SK-N-SH treated with all-trans-retinoic acid at 6 μM for 48 hours (cell line): ENCODE data around the gene TCAP.

Source experiments
- ATAC-seq: fragments of 200-7000 bp; cut with Tn5 transposase; 3 replicates; pipeline ENCODE4 v1.9.1; 2020; ENCODE audit warnings: mild to moderate bottlenecking, moderate library complexity
- ARNTL ChIP-seq: fragments of 450-650 bp; formaldehyde crosslinking; IDR thresholded peaks from 2 replicates; pipeline ENCODE4 v1.5.0; 2020; ENCODE audit warnings: low read depth, mild to moderate bottlenecking, moderate library complexity, borderline replicate concordance
- BACH2 ChIP-seq: fragments of 250-450 bp; sonication (Bioruptor Pico); IDR thresholded peaks from 2 replicates; pipeline ENCODE4 v1.9.0; 2021; ENCODE audit warnings: mild to moderate bottlenecking, borderline replicate concordance
- CREB5 ChIP-seq: fragments of 250-450 bp; sonication (Bioruptor Pico); IDR thresholded peaks from 2 replicates; pipeline ENCODE4 v1.5.1; 2020; ENCODE audit warnings: low read depth, mild to moderate bottlenecking, moderate library complexity
- CSDC2 ChIP-seq: fragments of 250-450 bp; sonication (Bioruptor Pico); IDR thresholded peaks from 2 replicates; pipeline ENCODE4 v1.5.0; 2020; ENCODE audit warnings: mild to moderate bottlenecking, moderate library complexity
- ESRRG ChIP-seq: fragments of 250-450 bp; sonication (Bioruptor Pico); IDR thresholded peaks from 2 replicates; pipeline ENCODE4 v1.6.1; 2021; ENCODE audit warnings: mild to moderate bottlenecking
- GLIS3 ChIP-seq: fragments of 250-450 bp; sonication (Bioruptor Pico); IDR thresholded peaks from 2 replicates; pipeline ENCODE4 v1.5.0; 2020; ENCODE audit warnings: mild to moderate bottlenecking, moderate library complexity
- ISL1 ChIP-seq: fragments of 250-450 bp; sonication (Bioruptor Pico); IDR thresholded peaks from 2 replicates; pipeline ENCODE4 v2.1.2; 2022; ENCODE audit warnings: mild to moderate bottlenecking, moderate library complexity
- OSR1 ChIP-seq: fragments of 250-450 bp; sonication (Bioruptor Pico); IDR thresholded peaks from 2 replicates; pipeline ENCODE4 v1.8.0; 2022; ENCODE audit warnings: moderate library complexity, mild to moderate bottlenecking, inconsistent platforms
- PATZ1 ChIP-seq: fragments of 250-450 bp; sonication (Bioruptor Pico); IDR thresholded peaks from 2 replicates; pipeline ENCODE4 v1.8.0; 2020; ENCODE audit warnings: mild to moderate bottlenecking, moderate library complexity, borderline replicate concordance
- POU6F1 ChIP-seq: fragments of 250-450 bp; sonication (Bioruptor Pico); IDR thresholded peaks from 2 replicates; pipeline ENCODE4 v1.8.0; 2021; ENCODE audit warnings: low read depth, mild to moderate bottlenecking, moderate library complexity, borderline replicate concordance
- PPARA ChIP-seq: fragments of 250-450 bp; sonication (Bioruptor Pico); IDR thresholded peaks from 2 replicates; pipeline ENCODE4 v1.5.0; 2020; ENCODE audit warnings: mild to moderate bottlenecking, borderline replicate concordance
- RARB ChIP-seq: fragments of 250-450 bp; sonication (Bioruptor Pico); IDR thresholded peaks from 2 replicates; pipeline ENCODE4 v1.8.0; 2021; ENCODE audit warnings: mild to moderate bottlenecking, moderate library complexity
- SNAI2 ChIP-seq: fragments of 250-450 bp; sonication (Bioruptor Pico); IDR thresholded peaks from 2 replicates; pipeline ENCODE4 v1.5.0; 2020; ENCODE audit warnings: mild to moderate bottlenecking, moderate library complexity
- TCF4 ChIP-seq: fragments of 250-450 bp; sonication (Bioruptor Pico); IDR thresholded peaks from 2 replicates; pipeline ENCODE4 v1.8.0; 2021; ENCODE audit warnings: mild to moderate bottlenecking, moderate library complexity, borderline replicate concordance
- TOX ChIP-seq: fragments of 250-450 bp; sonication (Bioruptor Pico); IDR thresholded peaks from 2 replicates; pipeline ENCODE4 v1.8.0; 2021; ENCODE audit warnings: mild to moderate bottlenecking, moderate library complexity, borderline replicate concordance
- TSHZ2 ChIP-seq: fragments of 250-450 bp; sonication (Bioruptor Pico); IDR thresholded peaks from 2 replicates; pipeline ENCODE4 v1.5.0; 2020; ENCODE audit warnings: mild to moderate bottlenecking, moderate library complexity
- ZC3H10 ChIP-seq: fragments of 250-450 bp; sonication (Bioruptor Pico); IDR thresholded peaks from 2 replicates; pipeline ENCODE4 v1.5.1; 2021; ENCODE audit warnings: mild to moderate bottlenecking, moderate library complexity
- ZFP30 ChIP-seq: fragments of 450-650 bp; formaldehyde crosslinking; IDR thresholded peaks from 2 replicates; pipeline ENCODE4 v1.5.0; 2022; ENCODE audit warnings: mild to moderate bottlenecking, moderate library complexity
- ZNF565 ChIP-seq: fragments of 450-650 bp; formaldehyde crosslinking; conservative IDR thresholded peaks from 2 replicates; pipeline ENCODE4 v1.5.0; 2020; ENCODE audit warnings: low read depth, mild to moderate bottlenecking, moderate library complexity
- ZNF70 ChIP-seq: fragments of 450-650 bp; formaldehyde crosslinking; IDR thresholded peaks from 2 replicates; pipeline ENCODE4 v1.5.0; 2020; ENCODE audit warnings: mild to moderate bottlenecking, moderate library complexity
- ZNF8 ChIP-seq: fragments of 450-650 bp; formaldehyde crosslinking; IDR thresholded peaks from 2 replicates; pipeline ENCODE4 v1.5.0; 2020; ENCODE audit warnings: mild to moderate bottlenecking, moderate library complexity

The TCAP gene

GRCh38 chr17:39664581-39665561, at the start of gene TCAP:
Gene TCAP (plus strand): TSS chr17:39665349. CDS start chr17:39665360, 11 bp downstream.
- TF ChIP-seq PATZ1 (no peak), BACH2 (no peak), OSR1 (CRISPR knock-in tag) (no peak)
- no peak for ATAC-seq

GRCh38 chr17:39615434-39615833, 49.7 kb upstream of the TCAP start:
- TF ChIP-seq ZNF565 (CRISPR knock-in tag) (no peak), SNAI2 (CRISPR knock-in tag) (no peak), TCF4 (CRISPR knock-in tag) (no peak), BACH2 (no peak), ARNTL (no peak), CSDC2 (no peak), PATZ1 (no peak), ZFP30 (CRISPR knock-in tag) (no peak), RARB (CRISPR knock-in tag) (no peak), ZNF8 (CRISPR knock-in tag) (no peak), TOX (CRISPR knock-in tag) (no peak), GLIS3 (CRISPR knock-in tag) (no peak)
- no peak for ATAC-seq

GRCh38 chr17:39617100-39617445, 48.1 kb upstream of the TCAP start:
- no peak for TF ChIP-seq ISL1 (CRISPR knock-in tag)
- no peak for TF ChIP-seq TCF4 (CRISPR knock-in tag)
- no peak for TF ChIP-seq GLIS3 (CRISPR knock-in tag)
- no peak for TF ChIP-seq PPARA (CRISPR knock-in tag)
- TF ChIP-seq ZC3H10 (CRISPR knock-in tag) = no peak
- TF ChIP-seq BACH2 = no peak
- TF ChIP-seq ARNTL = no peak
- TF ChIP-seq CSDC2 = no peak
- no peak for TF ChIP-seq ESRRG (CRISPR knock-in tag)
- TF ChIP-seq ZNF70 (CRISPR knock-in tag) = no peak
- TF ChIP-seq ZNF8 (CRISPR knock-in tag) = no peak
- no peak for TF ChIP-seq ZFP30 (CRISPR knock-in tag)
- no peak for TF ChIP-seq TSHZ2 (CRISPR knock-in tag)
- TF ChIP-seq ZNF565 (CRISPR knock-in tag) = no peak
- no peak for TF ChIP-seq RARB (CRISPR knock-in tag)
- no peak for TF ChIP-seq POU6F1 (CRISPR knock-in tag)
- no peak for TF ChIP-seq CREB5 (CRISPR knock-in tag)
- ATAC-seq = no peak
